GM13977 (cell line): Measurements from ENCODE around the gene ETHE1.

Experiments used
- DNase-seq: peaks from one replicate; pipeline ENCODE4 v3.0.0; 2012; ENCODE audit warnings: low spot score
- in situ Hi-C: fragments of 300-500 bp; cut with MboI; formaldehyde crosslinking; loops from one replicate; pipeline ENCODE4 v1.12.0; 2022; ENCODE audit warnings: low sequenced_read_pairs, low pct_unique_long_range_greater_than_20kb, mixed read lengths, inconsistent platforms; ENCODE audit not compliant: unreplicated experiment
- TF ChIP-seq, protein P1 (sequence below): IDR thresholded peaks from 2 replicates; pipeline ENCODE4 v1.5.1; 2012; ENCODE audit warnings: mild to moderate bottlenecking, control low read depth; ENCODE audit not compliant: insufficient read depth; ENCODE audit errors: extremely low read depth, missing control alignments

ETHE1 gene

DNA sequence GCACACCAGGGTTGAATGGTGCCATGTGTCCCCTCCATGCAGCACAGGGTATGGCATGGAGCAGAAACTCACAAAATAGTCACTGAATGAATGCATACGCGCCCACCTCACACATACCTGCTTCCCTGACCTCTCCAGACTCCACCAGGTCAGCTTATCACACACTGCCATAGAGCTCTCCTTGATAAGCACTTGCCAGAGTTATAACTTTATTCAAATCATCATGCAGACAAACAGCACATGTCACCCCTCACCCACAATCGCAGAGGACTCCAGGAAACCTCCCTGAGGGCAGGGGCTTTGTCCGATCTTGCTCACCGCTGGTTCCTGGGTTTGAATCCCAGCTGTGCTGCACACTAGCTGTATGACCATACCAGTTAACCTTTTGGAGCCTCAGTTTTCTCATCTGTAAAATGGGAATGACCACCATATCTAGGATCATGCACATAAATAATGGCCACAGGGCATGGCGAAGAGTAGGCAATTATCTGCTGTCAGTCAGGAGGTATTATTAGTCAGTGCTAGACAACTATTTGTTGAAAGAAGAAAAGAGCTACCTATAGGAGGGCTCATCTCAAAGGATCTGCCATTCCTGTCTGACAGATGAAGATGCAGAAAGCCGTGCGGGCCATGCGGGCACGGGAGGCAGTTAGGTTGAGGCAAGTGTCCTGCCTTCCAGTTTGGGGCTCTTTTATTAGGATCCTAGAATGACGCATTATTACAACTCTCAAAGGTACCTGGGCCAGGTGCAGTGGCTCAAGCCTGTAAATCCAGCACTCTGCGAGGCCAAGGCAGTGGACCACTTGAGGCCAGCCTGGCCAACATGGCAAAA is 34.4 kb upstream of the ETHE1 start:
- no peak for DNase-seq
- TF ChIP-seq, protein P1, sequence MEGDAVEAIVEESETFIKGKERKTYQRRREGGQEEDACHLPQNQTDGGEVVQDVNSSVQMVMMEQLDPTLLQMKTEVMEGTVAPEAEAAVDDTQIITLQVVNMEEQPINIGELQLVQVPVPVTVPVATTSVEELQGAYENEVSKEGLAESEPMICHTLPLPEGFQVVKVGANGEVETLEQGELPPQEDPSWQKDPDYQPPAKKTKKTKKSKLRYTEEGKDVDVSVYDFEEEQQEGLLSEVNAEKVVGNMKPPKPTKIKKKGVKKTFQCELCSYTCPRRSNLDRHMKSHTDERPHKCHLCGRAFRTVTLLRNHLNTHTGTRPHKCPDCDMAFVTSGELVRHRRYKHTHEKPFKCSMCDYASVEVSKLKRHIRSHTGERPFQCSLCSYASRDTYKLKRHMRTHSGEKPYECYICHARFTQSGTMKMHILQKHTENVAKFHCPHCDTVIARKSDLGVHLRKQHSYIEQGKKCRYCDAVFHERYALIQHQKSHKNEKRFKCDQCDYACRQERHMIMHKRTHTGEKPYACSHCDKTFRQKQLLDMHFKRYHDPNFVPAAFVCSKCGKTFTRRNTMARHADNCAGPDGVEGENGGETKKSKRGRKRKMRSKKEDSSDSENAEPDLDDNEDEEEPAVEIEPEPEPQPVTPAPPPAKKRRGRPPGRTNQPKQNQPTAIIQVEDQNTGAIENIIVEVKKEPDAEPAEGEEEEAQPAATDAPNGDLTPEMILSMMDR: no peak
- in situ Hi-C loops: no loop called here

- TF ChIP-seq, protein P1: no peak
- DNase-seq: no peak
- in situ Hi-C loops: no loop called here
These were observed 33.7 kb upstream of the ETHE1 start for GRCh38 chr19:43560687-43561086.

- TF ChIP-seq, protein P1: peak; percentile 84
- peak; percentile 83 for DNase-seq
- in situ Hi-C loops: no loop called here
These were observed 28.3 kb upstream of the ETHE1 start for GRCh38 chr19:43555185-43555770.

DNA sequence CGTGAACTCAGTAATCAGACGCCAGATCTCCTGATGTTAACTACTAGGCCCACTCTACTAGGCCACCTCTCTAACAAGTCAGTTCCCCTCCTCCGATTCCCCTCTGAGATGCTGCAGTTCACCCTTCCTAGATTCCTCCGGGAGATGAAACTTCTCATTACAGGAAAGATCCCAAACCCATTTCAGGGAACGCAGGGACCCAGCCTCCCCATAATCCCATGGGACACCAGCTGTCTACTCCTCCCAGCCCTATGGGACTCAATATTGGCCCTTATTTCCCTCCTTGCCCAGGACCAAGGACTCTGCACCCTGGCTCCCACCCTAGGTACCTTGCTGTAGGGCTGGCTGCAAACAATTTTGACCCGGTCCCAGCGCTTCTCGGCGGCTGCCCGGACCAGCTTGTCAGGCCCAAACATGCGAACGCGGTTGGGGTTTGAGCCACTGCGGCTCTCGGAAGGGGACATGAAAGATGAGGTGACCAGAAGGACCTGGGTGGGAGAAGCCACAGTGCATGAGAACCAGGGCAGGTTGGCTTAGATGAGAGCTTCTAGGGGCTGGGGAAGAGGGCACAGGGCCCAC is 27.4 kb upstream of the ETHE1 start:
- no peak for DNase-seq
- in situ Hi-C loops: no loop called here
- TF ChIP-seq, protein P1: no peak

- TF ChIP-seq, protein P1: no peak
- in situ Hi-C loops: no loop called here
- DNase-seq: no peak
These were observed 26.7 kb upstream of the ETHE1 start for GRCh38 chr19:43553656-43554055.

DNA sequence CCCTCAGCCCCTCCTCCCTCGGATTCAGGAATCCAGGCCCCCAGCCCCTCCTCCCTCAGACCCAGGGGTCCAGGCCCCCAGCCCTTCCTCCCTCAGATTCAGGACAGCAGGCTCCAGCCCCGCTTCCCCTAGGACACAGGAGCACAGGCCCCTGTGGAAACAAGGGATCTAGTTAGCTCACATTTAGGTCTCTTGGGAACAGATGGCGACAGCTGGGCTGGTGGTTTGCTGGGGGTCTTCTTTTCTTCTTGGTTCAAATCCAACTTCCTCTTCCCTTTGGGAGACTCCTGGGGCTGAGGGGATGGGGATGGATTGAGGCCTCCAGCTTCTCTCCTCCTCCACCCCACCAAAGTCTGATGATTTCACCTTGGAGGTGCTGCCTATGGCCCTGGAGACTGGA is 25.6 kb upstream of the ETHE1 start:
- in situ Hi-C loops: no loop called here
- DNase-seq: no peak
- TF ChIP-seq, protein P1: no peak
